ENCODE measurements around the gene SECTM1.

The SECTM1 gene

GRCh38 chr17:82277851-82278250 lies 55.7 kb downstream of the SECTM1 start:
- DNase-seq = no peak

DNA sequence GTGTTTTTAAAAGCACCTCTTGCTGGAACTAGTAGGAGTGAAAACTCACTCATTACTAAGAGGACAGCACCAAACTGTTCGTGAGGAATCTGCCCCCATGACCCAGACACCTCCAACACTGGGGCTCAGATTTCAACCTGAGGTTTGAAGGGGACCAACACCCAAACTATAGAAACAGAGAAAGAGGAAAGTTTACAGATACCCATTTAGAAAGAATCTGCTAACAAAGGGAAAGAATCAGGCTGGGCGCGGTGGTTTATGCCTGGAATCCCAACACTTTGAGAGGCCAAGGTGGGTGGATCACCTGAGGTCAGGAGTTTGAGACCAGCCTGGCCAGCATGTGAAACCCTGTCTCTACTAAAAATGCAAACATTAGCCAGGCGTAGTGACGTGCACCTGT lies 56.6 kb downstream of the SECTM1 start:
- DNase-seq = no peak

- no peak for DNase-seq
Measured at GRCh38 chr17:82275326-82275725, 58.2 kb downstream of the SECTM1 start.

- DNase-seq = no peak
Measured at GRCh38 chr17:82274134-82275020, 59.2 kb downstream of the SECTM1 start.

- peak; percentile 93 to 95 for DNase-seq
Measured at GRCh38 chr17:82273327-82274133, 60.0 kb downstream of the SECTM1 start, which contains the start of gene CSNK1D. Gene CSNK1D, minus strand, starts transcription at chr17:82273700. Its CDS starts 319 bp downstream, at chr17:82273381.

- peak in 1 of 2 donors; percentile 21 for DNase-seq
Measured at GRCh38 chr17:82272495-82273326, 60.9 kb downstream of the SECTM1 start.

DNA sequence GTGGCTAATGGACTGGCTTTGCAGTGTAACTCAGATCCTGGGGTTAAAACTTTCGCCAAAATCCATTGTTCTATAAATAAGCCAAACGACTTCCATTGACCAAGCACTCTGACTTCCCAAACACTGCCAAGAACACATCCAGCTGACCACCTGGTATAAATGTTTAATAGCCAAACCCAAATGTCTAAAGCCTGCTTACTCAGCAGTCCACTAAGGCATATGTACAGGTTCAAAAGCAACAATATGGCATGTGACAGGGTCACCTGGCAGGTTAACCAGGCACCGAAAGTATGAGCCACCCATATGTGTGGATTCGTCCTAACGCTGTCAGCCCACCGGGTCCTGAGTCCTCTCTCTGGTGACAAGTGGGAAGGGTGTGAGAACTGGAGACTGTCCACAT lies 62.2 kb downstream of the SECTM1 start:
- no peak for DNase-seq
